Breast epithelium (tissue), 4 donors: Measurements from ENCODE around the gene UTS2R. TPM values are rescaled to one million over a fixed set of nuclear protein-coding genes. Genes with fewer than 3 reads are reported as not detected.

ENCODE experiments used
- DNase-seq, 2 donors: peaks; one replicate each; pipeline ENCODE4 v3.0.0-alpha.2; 2019; ENCODE audit warnings: low spot score in 2 of 2
- H3K27ac ChIP-seq, 2 donors: fragments of 200-600 bp; sonication (generic) in 1 of 2; one replicate each; pipeline ENCODE4 v1.5.1; 2016 to 2019; ENCODE audit warnings: mild to moderate bottlenecking in 1 of 2
- H3K27me3 ChIP-seq, 2 donors: fragments of 200-600 bp; sonication (generic) in 1 of 2; one replicate each; pipeline versions ENCODE4 v1.5.1 to v1.6.0; 2017 to 2019; ENCODE audit warnings: control low read depth in 1 of 2, mild to moderate bottlenecking in 1 of 2
- H3K36me3 ChIP-seq: fragments of 200-600 bp; one replicate; pipeline ENCODE4 v1.5.1; 2019
- H3K4me1 ChIP-seq, 2 donors: fragments of 200-600 bp; sonication (generic); one replicate each; pipeline ENCODE4 v1.5.1; 2016 to 2019; ENCODE audit warnings: control low read depth in 1 of 2
- H3K4me3 ChIP-seq, 3 donors: fragments of 200-600 bp; sonication (generic); 1 replicate in 2 of 3; 2 replicates in 1 of 3; pipeline ENCODE4 v1.5.1; 2016 to 2019; ENCODE audit warnings: mild to moderate bottlenecking in 3 of 3, moderate library complexity in 2 of 3
- H3K9me3 ChIP-seq, 2 donors: fragments of 200-600 bp; sonication (generic) in 1 of 2; one replicate each; pipeline ENCODE4 v1.5.1; 2016 to 2019; ENCODE audit warnings: control low read depth in 1 of 2
- CTCF ChIP-seq, 3 donors: fragments of 450-650 bp; IDR thresholded peaks; one replicate each; pipeline ENCODE4 v1.5.1; 2016 to 2017; ENCODE audit warnings: antibody characterized with exemption in 3 of 3, mild to moderate bottlenecking in 3 of 3, moderate library complexity in 3 of 3
- POLR2A ChIP-seq: fragments of 450-650 bp; IDR thresholded peaks from one replicate; pipeline ENCODE4 v1.6.1; 2016; ENCODE audit warnings: antibody characterized with exemption, mild to moderate bottlenecking, moderate library complexity
- POLR2AphosphoS5 ChIP-seq, 3 donors: sonication (generic); formaldehyde crosslinking; IDR thresholded peaks; one replicate each; pipeline ENCODE4 v1.6.1; 2017; ENCODE audit warnings: antibody characterized with exemption in 3 of 3
- intact Hi-C: fragments of 100-400 bp; cut with DNase I; formaldehyde crosslinking; loops from one replicate; pipeline ENCODE4 v1.15.1; 2023; ENCODE audit warnings: low total_unique reads
- total RNA-seq, 3 donors: library from RNA; depleted of rRNA; stranded (reverse); fragments of >200 nt; gene quantifications; one replicate each; pipeline ENCODE4 v1.1.0, GENCODE V29; 2016

The UTS2R gene
- total RNA-seq, 3 donors from 2014 or later = 0.33 TPM; not detected in 2

- intact Hi-C loops = no loop called here
These were observed 32.4 kb downstream of the UTS2R start for GRCh38 chr17:82403662-82404660.

GRCh38 chr17:82405051-82405450 lies 33.5 kb downstream of the UTS2R start:
- Histone ChIP-seq H3K27me3 (no peaks in the 10 kb centered on the region), H3K27ac (no peak overlapping the region), H3K36me3 (peaks cover 6% of the 10 kb centered on the region), H3K9me3 (no peaks in the 10 kb centered on the region), H3K4me3 (no peak overlapping the region), H3K4me1 (no peaks in the 10 kb centered on the region)
- DNase-seq = no peak
- intact Hi-C loops = no loop called here
- TF ChIP-seq POLR2AphosphoS5 (IDR thresholded peaks at IDR 0.05) (no peak), CTCF (IDR thresholded peaks at IDR 0.05) (no peak), POLR2A (no peak)

More at GRCh38 chr17:82403662-82404660, 32.4 kb downstream of the UTS2R start:
- Histone ChIP-seq H3K4me1 (no peaks in the 10 kb centered on the region), H3K4me3 (no peak overlapping the region), H3K36me3 (peaks cover 6% of the 10 kb centered on the region), H3K9me3 (no peaks in the 10 kb centered on the region), H3K27me3 (no peaks in the 10 kb centered on the region), H3K27ac (no peak overlapping the region)
- DNase-seq = no peak
- TF ChIP-seq POLR2AphosphoS5 (IDR thresholded peaks at IDR 0.05) (no peak), POLR2A (no peak), CTCF (IDR thresholded peaks at IDR 0.05) (no peak)

GRCh38 chr17:82406131-82406671 lies 34.6 kb downstream of the UTS2R start:
- Histone ChIP-seq H3K4me3 (no peak overlapping the region), H3K4me1 (no peaks in the 10 kb centered on the region), H3K27me3 (no peaks in the 10 kb centered on the region), H3K36me3 (peaks cover 6% of the 10 kb centered on the region), H3K27ac (no peak overlapping the region), H3K9me3 (no peaks in the 10 kb centered on the region)
- intact Hi-C loops = no loop called here
- DNase-seq = no peak
- TF ChIP-seq POLR2AphosphoS5 (IDR thresholded peaks at IDR 0.05) (no peak), CTCF (IDR thresholded peaks at IDR 0.05) (no peak), POLR2A (no peak)

- no peak for TF ChIP-seq CTCF (IDR thresholded peaks at IDR 0.05)
- TF ChIP-seq POLR2A = no peak
- TF ChIP-seq POLR2AphosphoS5 (IDR thresholded peaks at IDR 0.05) = no peak
These were observed 35.7 kb downstream of the UTS2R start for GRCh38 chr17:82407255-82407654.

More at GRCh38 chr17:82407255-82407654, 35.7 kb downstream of the UTS2R start:
- no peak for DNase-seq
- H3K4me1 ChIP-seq = no peaks in the 10 kb centered on the region
- no peak overlapping the region for H3K4me3 ChIP-seq
- H3K36me3 ChIP-seq = peaks cover 6% of the 10 kb centered on the region
- intact Hi-C loops = no loop called here
- no peaks in the 10 kb centered on the region for H3K27me3 ChIP-seq
- H3K27ac ChIP-seq = no peak overlapping the region
- H3K9me3 ChIP-seq = no peaks in the 10 kb centered on the region
